ENCODE measurements around the gene ATRNL1. TPM values are rescaled to one million over a fixed set of nuclear protein-coding genes. Genes with fewer than 3 reads are reported as not detected.

Gene ATRNL1
- total and polyA plus RNA-seq, 2 of the 8 experiments (the other 6 are each of a cell fraction or from before 2014, with no cell fraction given) = 5.1 to 17.6 TPM

- H2BK20ac ChIP-seq (ENCODE audit: low read length) = no peak overlapping the region
- 97% methylated on average over 2 of the region's 2 CpGs; no CpG with 5 or more reads in 1 of the 2 experiments for WGBS, 2 experiments (ENCODE audit: extremely low coverage in 1 of 2, insufficient coverage in 1 of 2, insufficient read length in 1 of 2, insufficient replicate concordance in 2 of 2, low coverage in 1 of 2, low lambda C conversion rate in 2 of 2, missing lambda C conversion rate in 1 of 2)
- H3K79me2 ChIP-seq (ENCODE audit: control insufficient read depth in 1 of 2, insufficient read depth in 2 of 2, low read length in 2 of 2) = no peaks in the 10 kb centered on the region
- POLR2A ChIA-PET (ENCODE audit: partially characterized antibody) = no interaction called here
- no peak overlapping the region for H3K4me2 ChIP-seq (ENCODE audit: insufficient read depth in 1 of 2, low read depth in 2 of 2, low read length in 2 of 2)
- CTCF ChIA-PET (ENCODE audit: partially characterized antibody) = interaction anchor here (1.2 kb wide), 1 partner anchor 12 kb away, joined by 3 read pairs; no protein-coding TSS in a partner anchor
- no peak overlapping the region for H4K5ac ChIP-seq (ENCODE audit: insufficient read length, low read depth, low read length)
- no peak overlapping the region for H3K56ac ChIP-seq (replicated peaks; ENCODE audit: insufficient read length, low read depth, low read length)
- no peaks in the 10 kb centered on the region for H3K27me3 ChIP-seq (replicated peaks in 1 of 4; ENCODE audit: control insufficient read depth in 3 of 4, extremely low read depth in 1 of 4, insufficient read depth in 3 of 4, low read length in 3 of 4)
- H2BK15ac ChIP-seq (ENCODE audit: low read length) = no peak overlapping the region
- no peak overlapping the region for H3K23ac ChIP-seq (ENCODE audit: insufficient read length)
- H2AK5ac ChIP-seq (ENCODE audit: low read depth, low read length) = no peak overlapping the region
- no peaks in the 10 kb centered on the region for H3K23me2 ChIP-seq (ENCODE audit: low read depth, low read length)
- H4K20me1 ChIP-seq (replicated peaks in 1 of 2; ENCODE audit: control insufficient read depth in 1 of 2, insufficient read depth in 2 of 2, low read length in 2 of 2) = no peaks in the 10 kb centered on the region
- H3K14ac ChIP-seq (ENCODE audit: insufficient read length) = no peak overlapping the region
- no peak overlapping the region for H3K18ac ChIP-seq (ENCODE audit: extremely low read depth, low read length)
- no peaks in the 10 kb centered on the region for H3K9me3 ChIP-seq (ENCODE audit: insufficient read depth in 2 of 2, low read depth in 1 of 2, low read length in 1 of 2)
- TF ChIP-seq PHF8 (conservative IDR thresholded peaks at IDR 0.05; ENCODE audit: low read depth, low read length) = no peak
- TF ChIP-seq TAF1 (IDR thresholded peaks at IDR 0.05; ENCODE audit: low read depth, low read length) = no peak
- TF ChIP-seq KDM5A (IDR thresholded peaks at IDR 0.05; ENCODE audit: low read length) = no peak
- no peak for TF ChIP-seq RXRA (IDR thresholded peaks at IDR 0.05; ENCODE audit: insufficient read depth, low read depth, low read length)
- peak; percentile 54; the same call in 1 of the 2 replicates for TF ChIP-seq SRF (IDR thresholded peaks at IDR 0.05; ENCODE audit: low read depth, low read length)
- TF ChIP-seq NANOG (IDR thresholded peaks at IDR 0.05; ENCODE audit: insufficient read depth, low read depth, low read length, poor library complexity, severe bottlenecking) = no peak
- DNase-seq (ENCODE audit: low read depth in 1 of 2, low spot score in 2 of 2) = no peak
- H3K9ac ChIP-seq (replicated peaks in 1 of 4; ENCODE audit: extremely low read depth in 1 of 4, low read depth in 3 of 4, low read length in 3 of 4) = no peak overlapping the region
- no peaks in the 10 kb centered on the region for H3K36me3 ChIP-seq (ENCODE audit: control insufficient read depth in 2 of 4, insufficient read depth in 4 of 4, low read length in 3 of 4)
- H2BK5ac ChIP-seq (ENCODE audit: low read depth, low read length) = no peak overlapping the region
- no peak overlapping the region for H2BK120ac ChIP-seq (replicated peaks; ENCODE audit: low read depth, low read length)
- no peak overlapping the region for H2BK12ac ChIP-seq (ENCODE audit: low read depth, low read length)
- no peaks in the 10 kb centered on the region for H3K4me1 ChIP-seq (replicated peaks in 1 of 4; ENCODE audit: control insufficient read depth in 3 of 4, insufficient read depth in 4 of 4, low read length in 3 of 4)
- H3K4me3 ChIP-seq (ENCODE audit: extremely low read depth in 1 of 4, insufficient read depth in 2 of 4, low read depth in 3 of 4, low read length in 4 of 4) = no peak overlapping the region
- H2AFZ ChIP-seq (ENCODE audit: low read length) = no peak overlapping the region
- no peak overlapping the region for H3K27ac ChIP-seq (ENCODE audit: low read depth, low read length)
- no peak overlapping the region for H3K4ac ChIP-seq (replicated peaks; ENCODE audit: insufficient read length, low read depth, low read length)
- no peaks in the 10 kb centered on the region for H3K79me1 ChIP-seq (ENCODE audit: low read depth, low read length)
- no peak overlapping the region for H4K8ac ChIP-seq (ENCODE audit: extremely low read depth, insufficient read depth, low read length)
- no peak for FAIRE-seq
- H4K91ac ChIP-seq (replicated peaks; ENCODE audit: insufficient read length, low read length) = no peak overlapping the region
Measured at GRCh38 chr10:115278294-115278693, 185.1 kb downstream of the ATRNL1 start.

Data from H1 (cell line).